ENCODE data around the gene FUS. TPM values are rescaled to one million over a fixed set of nuclear protein-coding genes. Genes with fewer than 3 reads are reported as not detected.
A peak's percentile ranks its signal among the peaks of the same experiment; 100 is the strongest.

The FUS gene
- total and polyA plus RNA-seq, 2 experiments from 2014 or later, result 247 to 528 TPM

GRCh38 chr16:31196324-31197088 lies 16.6 kb downstream of the FUS start:
- peaks cover 9% of the 10 kb centered on the region for H3K4me1 Mint-ChIP-seq
- H3K4me1 ChIP-seq (ENCODE audit: insufficient read depth), result peaks cover 8% of the 10 kb centered on the region; the same call in 1 of the 2 replicates
- TF ChIP-seq EZH2 (IDR thresholded peaks at IDR 0.05; ENCODE audit: low read depth, unreplicated experiment) (no peak), POLR2AphosphoS5 (IDR thresholded peaks at IDR 0.05; ENCODE audit: low read depth) (peak; percentile 28; the same call in 1 of the 2 replicates)
- H3K4me2 ChIP-seq, result no peak overlapping the region
- H3K4me3 ChIP-seq, result no peak overlapping the region
- H3K36me3 Mint-ChIP-seq (ENCODE audit: low read depth), result peaks cover 83% of the 10 kb centered on the region
- H3K27ac Mint-ChIP-seq, result no peak overlapping the region; the same call in 1 of the 2 replicates
- H3K79me2 ChIP-seq (replicated peaks; ENCODE audit: insufficient read depth), result peaks cover 16% of the 10 kb centered on the region
- H3K9me2 ChIP-seq (ENCODE audit: insufficient read depth), result no peaks in the 10 kb centered on the region
- H3K27ac ChIP-seq (ENCODE audit: low read depth), result no peak overlapping the region
- peaks cover 3% of the 10 kb centered on the region; the same call in 2 of the 3 replicates for H3K9me3 Mint-ChIP-seq
- no peak overlapping the region for H2AFZ ChIP-seq
- no peaks in the 10 kb centered on the region for H3K27me3 ChIP-seq (ENCODE audit: insufficient read depth)
- peaks cover 86% of the 10 kb centered on the region for H4K20me1 ChIP-seq (replicated peaks; ENCODE audit: insufficient read depth)
- peaks cover 50% of the 10 kb centered on the region for H3K36me3 ChIP-seq (ENCODE audit: insufficient read depth)
- H3K27me3 Mint-ChIP-seq (ENCODE audit: insufficient read depth, low read depth, poor library complexity), result peaks cover 19% of the 10 kb centered on the region
- peaks cover 84% of the 10 kb centered on the region for H3F3A ChIP-seq (replicated peaks; ENCODE audit: low read depth)
- DNase-seq (ENCODE audit: low spot score), result no peak
- H3K4me3 Mint-ChIP-seq, result no peak overlapping the region; the same call in 2 of the 3 replicates
- no peak for ATAC-seq

GRCh38 chr16:31198207-31198882 lies 18.4 kb downstream of the FUS start:
- H3K36me3 Mint-ChIP-seq (ENCODE audit: low read depth), result peaks cover 65% of the 10 kb centered on the region
- no peak overlapping the region for H3K4me3 ChIP-seq
- H2AFZ ChIP-seq, result no peak overlapping the region
- peaks cover 3% of the 10 kb centered on the region; the same call in 2 of the 3 replicates for H3K9me3 Mint-ChIP-seq
- 0 out of 2 replicates have a peak overlapping the region, but pooled peaks have one; percentile 74 for H3K27ac ChIP-seq (ENCODE audit: low read depth)
- no peak for TF ChIP-seq JUNB (IDR thresholded peaks at IDR 0.05; ENCODE audit: unreplicated experiment)
- TF ChIP-seq ZNF462 (CRISPR knock-in tag; IDR thresholded peaks at IDR 0.05), result no peak
- no peak for TF ChIP-seq ZNF114 (CRISPR knock-in tag; IDR thresholded peaks at IDR 0.05)
- no peak for TF ChIP-seq CTCF (conservative IDR thresholded peaks at IDR 0.05; ENCODE audit: low read depth in 2 of 2)
- TF ChIP-seq EZH2 (IDR thresholded peaks at IDR 0.05; ENCODE audit: low read depth, unreplicated experiment), result no peak
- TF ChIP-seq EZH2phosphoT487 (IDR thresholded peaks at IDR 0.05; ENCODE audit: unreplicated experiment), result no peak
- peaks cover 28% of the 10 kb centered on the region for H3K27me3 Mint-ChIP-seq (ENCODE audit: insufficient read depth, low read depth, poor library complexity)
- H4K20me1 ChIP-seq (replicated peaks; ENCODE audit: insufficient read depth), result peaks cover 68% of the 10 kb centered on the region
- H3K4me1 ChIP-seq (ENCODE audit: insufficient read depth), result peaks cover 15% of the 10 kb centered on the region
- peaks cover 32% of the 10 kb centered on the region for H3K36me3 ChIP-seq (ENCODE audit: insufficient read depth)
- peaks cover 15% of the 10 kb centered on the region for H3K4me1 Mint-ChIP-seq
- H3K27me3 ChIP-seq (ENCODE audit: insufficient read depth), result peaks cover 7% of the 10 kb centered on the region
- H3K79me2 ChIP-seq (replicated peaks; ENCODE audit: insufficient read depth), result peaks cover under 1% of the 10 kb centered on the region; the same call in 1 of the 2 replicates
- peaks cover 73% of the 10 kb centered on the region for H3F3A ChIP-seq (replicated peaks; ENCODE audit: low read depth)
- H3K4me3 Mint-ChIP-seq, result no peak overlapping the region
- peak overlapping the region; percentile 17; the same call in 1 of the 2 replicates for H3K27ac Mint-ChIP-seq
- no peak overlapping the region for H3K4me2 ChIP-seq
- DNase-seq (ENCODE audit: low spot score) (no peak), ATAC-seq (no peak)
- H3K9me2 ChIP-seq (ENCODE audit: insufficient read depth), result no peaks in the 10 kb centered on the region
